Esophagus muscularis mucosa (tissue), 4 donors: ENCODE results near the gene MED7. TPM values are rescaled to one million over a fixed set of nuclear protein-coding genes. Genes with fewer than 3 reads are reported as not detected.

Experiments
- DNase-seq: peaks from one replicate; pipeline ENCODE4 v3.0.0-alpha.2; 2017; ENCODE audit errors: extremely low spot score
- H3K27ac ChIP-seq, 4 donors: fragments of 200-600 bp; sonication (generic); replicated peaks in 1 of 4; 1 replicate in 3 of 4; 2 replicates in 1 of 4; pipeline ENCODE4 v1.5.1; 2016 to 2019; ENCODE audit warnings: mild to moderate bottlenecking in 1 of 4
- H3K27me3 ChIP-seq, 4 donors: fragments of 200-600 bp; sonication (generic); one replicate each; pipeline versions ENCODE4 v1.5.1 to v1.6.0; 2016 to 2019
- H3K36me3 ChIP-seq, 4 donors: fragments of 200-600 bp; sonication (generic); one replicate each; pipeline ENCODE4 v1.5.1; 2016 to 2019
- H3K4me1 ChIP-seq, 4 donors: fragments of 200-600 bp; sonication (generic); one replicate each; pipeline ENCODE4 v1.5.1; 2016 to 2019
- H3K4me3 ChIP-seq, 4 donors: fragments of 200-600 bp; sonication (generic); 1 replicate in 2 of 4; 2 replicates in 2 of 4; pipeline ENCODE4 v1.5.1; 2016 to 2019; ENCODE audit warnings: mild to moderate bottlenecking in 4 of 4, moderate library complexity in 1 of 4
- H3K9me3 ChIP-seq, 4 donors: fragments of 200-600 bp; sonication (generic); 1 replicate in 3 of 4; 2 replicates in 1 of 4; pipeline ENCODE4 v1.5.1; 2016 to 2019
- CTCF ChIP-seq, 3 experiments: fragments of 200-600 bp in 2 of 3; fragments of 450-650 bp in 1 of 3; sonication (generic) in 2 of 3; IDR thresholded peaks; one replicate each; pipeline ENCODE4 v1.5.1; 2017 to 2019; ENCODE audit warnings: antibody characterized with exemption in 3 of 3, mild to moderate bottlenecking in 2 of 3, moderate library complexity in 1 of 3
- EP300 ChIP-seq: sonication (generic); formaldehyde crosslinking; IDR thresholded peaks from one replicate; pipeline ENCODE4 v1.6.1; 2017; ENCODE audit warnings: antibody characterized with exemption
- POLR2A ChIP-seq: fragments of 450-650 bp; IDR thresholded peaks from one replicate; pipeline ENCODE4 v1.6.1; 2017; ENCODE audit warnings: antibody characterized with exemption, moderate library complexity, mild to moderate bottlenecking, low read depth
- POLR2AphosphoS5 ChIP-seq, 2 donors: sonication (generic); formaldehyde crosslinking; IDR thresholded peaks; one replicate each; pipeline ENCODE4 v1.6.1; 2017; ENCODE audit warnings: antibody characterized with exemption in 2 of 2
- WGBS: methylation state at CpG from one replicate; pipeline ENCODE4 v1.1.5; 2018; 5-methylcytosine and 5-hydroxymethylcytosine counted together
- intact Hi-C: fragments of 100-400 bp; cut with DNase I; formaldehyde crosslinking; loops from one replicate; pipeline ENCODE4 v1.15.1; 2023
- total RNA-seq, 4 donors: library from RNA; depleted of rRNA; stranded (reverse); fragments of >200 nt; gene quantifications; one replicate each; pipeline versions ENCODE4 v1.1.0 to v1.2.1, GENCODE V29; 2016

Gene MED7
- total RNA-seq, 4 donors from 2014 or later: 8.4 to 12.5 (median 10.4) TPM

GRCh38 chr5:157106630-157107461 lies 35.8 kb downstream of the MED7 start:
- no peak for DNase-seq
- Histone ChIP-seq H3K36me3 (no peaks in the 10 kb centered on the region), H3K27ac (peak overlapping the region in 3 of 4 donors; percentile 31 to 53 (median 45)), H3K4me1 (no peaks in the 10 kb centered on the region), H3K9me3 (no peaks in the 10 kb centered on the region), H3K27me3 (no peaks in the 10 kb centered on the region), H3K4me3 (no peak overlapping the region)
- TF ChIP-seq POLR2A (no peak), POLR2AphosphoS5 (IDR thresholded peaks at IDR 0.05) (no peak), EP300 (no peak), CTCF (IDR thresholded peaks at IDR 0.05) (no peak)
- WGBS: 73% methylated on average over 13 of the region's 14 CpGs
- intact Hi-C loops: no loop called here

- 63% methylated on average over 2 of the region's 2 CpGs for WGBS
- DNase-seq: no peak
- Histone ChIP-seq H3K4me3 (no peak overlapping the region), H3K4me1 (peaks cover 0 to 5% (median 0%) of the 10 kb centered on the region in 4 donors), H3K27me3 (no peaks in the 10 kb centered on the region), H3K27ac (no peak overlapping the region), H3K9me3 (no peaks in the 10 kb centered on the region), H3K36me3 (no peaks in the 10 kb centered on the region)
- TF ChIP-seq EP300 (no peak), CTCF (IDR thresholded peaks at IDR 0.05) (no peak), POLR2AphosphoS5 (IDR thresholded peaks at IDR 0.05) (no peak)
- intact Hi-C loops: no loop called here
These were observed 42.5 kb downstream of the MED7 start for GRCh38 chr5:157100140-157100679.

- DNase-seq: no peak
- H3K27me3 ChIP-seq: no peaks in the 10 kb centered on the region
- no peak overlapping the region for H3K4me3 ChIP-seq
- H3K4me1 ChIP-seq: no peaks in the 10 kb centered on the region
- no peaks in the 10 kb centered on the region for H3K9me3 ChIP-seq
- intact Hi-C loops: no loop called here
- no peak overlapping the region for H3K27ac ChIP-seq
- H3K36me3 ChIP-seq: no peaks in the 10 kb centered on the region
- TF ChIP-seq POLR2AphosphoS5 (IDR thresholded peaks at IDR 0.05) (no peak), EP300 (no peak), CTCF (IDR thresholded peaks at IDR 0.05) (no peak), POLR2A (no peak)
- 66% methylated on average over 3 of the region's 3 CpGs for WGBS
These were observed 54.2 kb downstream of the MED7 start for GRCh38 chr5:157088342-157088990.

Other genes starting within 250 kb of the MED7 start
- gene TIMD4, start 179.6 kb downstream of the MED7 start, total RNA-seq: 1 to 10 TPM in 1 of 4 donors, under 1 TPM in 2, not detected in 1; 0.32 to 1.2 (median 0.83) TPM
- gene HAVCR1, start 83.7 kb downstream of the MED7 start, total RNA-seq: under 1 TPM in 1 of 4 donors, not detected in 3; 0.17 TPM
- 10 to 100 TPM in 1 of 4 donors, 1 to 10 TPM in 3; 4.1 to 12.8 (median 5.8) TPM for gene HAVCR2, start 33.8 kb downstream of the MED7 start, total RNA-seq
- not detected for gene GARIN3, start 23.4 kb upstream of the MED7 start, total RNA-seq
- gene ITK, start 38.0 kb upstream of the MED7 start, total RNA-seq: 1 to 10 TPM in 3 of 4 donors, under 1 TPM in 1; 0.80 to 6.3 (median 1.6) TPM
- 10 to 100 TPM; 12.6 to 24.9 (median 14.6) TPM for gene CYFIP2, start 123.3 kb upstream of the MED7 start, total RNA-seq